Measurements from ENCODE around the gene CUEDC1. TPM values are rescaled to one million over a fixed set of nuclear protein-coding genes. Genes with fewer than 3 reads are reported as not detected.

CUEDC1 gene
- total and polyA plus RNA-seq, 11 donors = 29.6 to 68.5 (median 42.2) TPM

DNA sequence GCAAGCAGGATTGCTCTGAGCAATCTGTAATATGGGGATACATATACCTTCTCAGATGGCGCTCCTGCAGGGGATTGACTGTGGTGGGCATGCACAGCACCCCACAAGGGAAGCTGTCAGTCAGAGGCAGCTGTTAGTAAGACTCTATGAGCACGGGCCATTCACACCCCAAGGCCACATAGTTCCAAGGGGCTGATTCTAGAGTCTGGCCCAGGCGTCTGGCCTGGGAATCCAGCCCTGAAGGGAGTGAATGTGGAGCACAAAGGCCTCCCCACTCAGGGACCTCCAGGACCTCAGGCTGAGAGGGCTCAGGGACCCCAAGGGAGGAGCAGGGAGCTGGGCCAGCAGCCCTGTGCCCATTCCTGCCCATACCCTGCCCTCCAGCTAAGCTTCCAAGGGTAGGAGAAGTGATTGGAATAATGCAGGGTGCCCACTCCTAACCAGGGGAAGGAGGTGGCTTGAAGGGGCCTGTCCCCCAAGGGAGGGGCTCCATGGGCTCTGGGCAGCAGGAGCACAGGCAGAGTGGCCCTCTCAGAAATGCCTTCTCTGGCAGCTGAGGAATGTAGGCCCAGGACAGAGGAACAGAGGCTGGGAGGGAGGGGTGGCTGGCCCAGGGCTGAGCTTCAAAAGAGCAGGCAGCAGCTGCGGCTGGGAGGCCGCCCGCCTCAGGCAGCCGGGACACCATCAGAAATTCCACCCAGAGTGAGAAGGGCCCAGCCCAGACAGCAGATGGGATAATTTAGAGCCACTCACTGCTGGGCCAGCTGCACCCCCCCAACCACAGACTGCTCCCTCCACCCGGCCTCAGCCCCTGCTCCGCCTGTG is 56.5 kb downstream of the CUEDC1 start:
- Histone ChIP-seq H3K27ac (peak overlapping the region; percentile 76 to 99 (median 93)), H3K4me3 (no peak overlapping the region), H3K9me3 (no peaks in the 10 kb centered on the region), H3K4me1 (peaks cover 16 to 91% (median 80%) of the 10 kb centered on the region in 12 donors), H3K27me3 (no peaks in the 10 kb centered on the region), H3K36me3 (no peaks in the 10 kb centered on the region)
- intact Hi-C loops (cut with DNase I) = no loop called here
- ATAC-seq (peak; percentile 77 to 83 (median 80)), DNase-seq (peak; percentile 77 to 92 (median 79))
- no peak for TF ChIP-seq POLR2A (IDR thresholded peaks at IDR 0.05)
- TF ChIP-seq, protein P1, sequence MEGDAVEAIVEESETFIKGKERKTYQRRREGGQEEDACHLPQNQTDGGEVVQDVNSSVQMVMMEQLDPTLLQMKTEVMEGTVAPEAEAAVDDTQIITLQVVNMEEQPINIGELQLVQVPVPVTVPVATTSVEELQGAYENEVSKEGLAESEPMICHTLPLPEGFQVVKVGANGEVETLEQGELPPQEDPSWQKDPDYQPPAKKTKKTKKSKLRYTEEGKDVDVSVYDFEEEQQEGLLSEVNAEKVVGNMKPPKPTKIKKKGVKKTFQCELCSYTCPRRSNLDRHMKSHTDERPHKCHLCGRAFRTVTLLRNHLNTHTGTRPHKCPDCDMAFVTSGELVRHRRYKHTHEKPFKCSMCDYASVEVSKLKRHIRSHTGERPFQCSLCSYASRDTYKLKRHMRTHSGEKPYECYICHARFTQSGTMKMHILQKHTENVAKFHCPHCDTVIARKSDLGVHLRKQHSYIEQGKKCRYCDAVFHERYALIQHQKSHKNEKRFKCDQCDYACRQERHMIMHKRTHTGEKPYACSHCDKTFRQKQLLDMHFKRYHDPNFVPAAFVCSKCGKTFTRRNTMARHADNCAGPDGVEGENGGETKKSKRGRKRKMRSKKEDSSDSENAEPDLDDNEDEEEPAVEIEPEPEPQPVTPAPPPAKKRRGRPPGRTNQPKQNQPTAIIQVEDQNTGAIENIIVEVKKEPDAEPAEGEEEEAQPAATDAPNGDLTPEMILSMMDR (IDR thresholded peaks at IDR 0.05) = no peak
- 41 to 57% (median 42%) methylated on average over 8 to 9 of the region's 9 CpGs for WGBS, 4 donors

DNA sequence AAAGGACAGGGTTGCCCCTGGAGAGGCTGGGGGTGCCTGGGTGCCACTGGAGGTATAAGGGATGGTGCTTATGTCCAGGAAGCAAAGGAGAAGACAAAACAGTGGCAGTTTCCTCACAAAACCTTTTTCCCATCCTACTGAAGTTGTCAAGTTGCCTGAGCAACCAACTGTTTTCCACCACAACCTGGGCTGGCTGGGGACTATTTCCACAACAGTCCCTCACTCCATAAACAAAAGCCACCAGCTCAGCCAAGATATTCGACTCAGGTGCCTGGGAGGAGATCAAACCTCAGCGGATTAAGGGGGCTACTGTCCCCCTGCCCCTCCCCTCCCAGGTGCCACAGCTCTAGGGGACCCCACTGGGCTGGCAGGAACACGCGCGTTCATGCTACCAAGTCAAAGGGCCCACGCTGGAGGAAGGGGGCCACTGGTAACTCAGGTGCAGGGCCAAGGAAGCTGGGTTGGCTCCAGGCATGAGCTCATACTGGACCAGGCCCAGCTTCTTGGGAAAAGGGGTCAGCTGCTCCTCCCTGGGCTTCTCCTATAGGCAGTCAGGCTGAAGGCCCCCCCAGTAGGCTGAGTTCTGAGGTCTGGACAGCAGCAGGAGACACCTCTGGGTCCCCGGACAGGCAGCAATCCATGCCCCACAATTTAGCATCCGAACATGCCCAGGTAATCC is 59.7 kb downstream of the CUEDC1 start:
- 30 to 43% (median 42%) methylated on average over 8 of the region's 8 CpGs for WGBS, 4 donors
- Histone ChIP-seq H3K27me3 (no peaks in the 10 kb centered on the region), H3K36me3 (no peaks in the 10 kb centered on the region), H3K9me3 (no peaks in the 10 kb centered on the region), H3K27ac (peak overlapping the region; percentile 75 to 100 (median 97)), H3K4me3 (no peak overlapping the region), H3K4me1 (peaks cover 17 to 95% (median 85%) of the 10 kb centered on the region in 12 donors)
- intact Hi-C loops (cut with DNase I) = no loop called here
- DNase-seq (peak; percentile 42 to 81 (median 70)), ATAC-seq (peak in 2 of 4 donors; percentile 5 to 26)
- TF ChIP-seq, protein P1 (IDR thresholded peaks at IDR 0.05) = no peak
- TF ChIP-seq POLR2A (IDR thresholded peaks at IDR 0.05) = no peak

DNA sequence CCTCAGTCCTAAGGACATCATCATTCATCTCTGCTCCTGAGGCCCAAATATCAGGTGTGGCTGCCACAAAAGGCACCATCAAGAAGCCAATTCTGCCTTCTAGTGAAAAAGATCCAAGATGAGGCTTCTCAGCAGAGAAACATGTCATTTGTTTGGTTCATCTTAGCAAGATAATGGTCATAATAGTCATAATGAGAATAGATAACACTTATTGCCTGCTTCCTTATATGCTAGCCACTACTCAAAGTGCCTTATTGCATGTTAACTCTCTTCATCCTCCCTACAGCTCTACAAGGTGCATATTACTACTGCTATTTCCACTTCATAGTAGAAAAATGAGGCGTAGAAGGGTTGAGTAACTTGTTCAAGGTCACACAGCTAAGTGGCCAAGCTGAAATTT is 60.4 kb downstream of the CUEDC1 start:
- DNase-seq (no peak), ATAC-seq (no peak)
- Histone ChIP-seq H3K4me3 (no peak overlapping the region), H3K9me3 (no peaks in the 10 kb centered on the region), H3K36me3 (no peaks in the 10 kb centered on the region), H3K27me3 (no peaks in the 10 kb centered on the region), H3K4me1 (peaks cover 17 to 95% (median 85%) of the 10 kb centered on the region in 12 donors), H3K27ac (peak overlapping the region; percentile 75 to 100 (median 97))
- intact Hi-C loops (cut with DNase I) = loop anchor here in 9 of 10 donors (5.0 kb wide), 7 partner anchors 38 to 92 kb away; partner anchors contain the start of genes MRPS23 (in 3 of the 9), VEZF1 (in 2 of the 9) and CUEDC1 (in 1 of the 9)
- TF ChIP-seq, protein P1 (IDR thresholded peaks at IDR 0.05) = no peak
- TF ChIP-seq POLR2A (IDR thresholded peaks at IDR 0.05) = no peak
- WGBS, 4 donors = 75 to 85% (median 79%) methylated on average over 1 of the region's 1 CpG

Measured in heart left ventricle (tissue), 16 donors.